ENCODE results near the gene MUCL3. TPM values are rescaled to one million over a fixed set of nuclear protein-coding genes. Genes with fewer than 3 reads are reported as not detected.

The MUCL3 gene, protein sequence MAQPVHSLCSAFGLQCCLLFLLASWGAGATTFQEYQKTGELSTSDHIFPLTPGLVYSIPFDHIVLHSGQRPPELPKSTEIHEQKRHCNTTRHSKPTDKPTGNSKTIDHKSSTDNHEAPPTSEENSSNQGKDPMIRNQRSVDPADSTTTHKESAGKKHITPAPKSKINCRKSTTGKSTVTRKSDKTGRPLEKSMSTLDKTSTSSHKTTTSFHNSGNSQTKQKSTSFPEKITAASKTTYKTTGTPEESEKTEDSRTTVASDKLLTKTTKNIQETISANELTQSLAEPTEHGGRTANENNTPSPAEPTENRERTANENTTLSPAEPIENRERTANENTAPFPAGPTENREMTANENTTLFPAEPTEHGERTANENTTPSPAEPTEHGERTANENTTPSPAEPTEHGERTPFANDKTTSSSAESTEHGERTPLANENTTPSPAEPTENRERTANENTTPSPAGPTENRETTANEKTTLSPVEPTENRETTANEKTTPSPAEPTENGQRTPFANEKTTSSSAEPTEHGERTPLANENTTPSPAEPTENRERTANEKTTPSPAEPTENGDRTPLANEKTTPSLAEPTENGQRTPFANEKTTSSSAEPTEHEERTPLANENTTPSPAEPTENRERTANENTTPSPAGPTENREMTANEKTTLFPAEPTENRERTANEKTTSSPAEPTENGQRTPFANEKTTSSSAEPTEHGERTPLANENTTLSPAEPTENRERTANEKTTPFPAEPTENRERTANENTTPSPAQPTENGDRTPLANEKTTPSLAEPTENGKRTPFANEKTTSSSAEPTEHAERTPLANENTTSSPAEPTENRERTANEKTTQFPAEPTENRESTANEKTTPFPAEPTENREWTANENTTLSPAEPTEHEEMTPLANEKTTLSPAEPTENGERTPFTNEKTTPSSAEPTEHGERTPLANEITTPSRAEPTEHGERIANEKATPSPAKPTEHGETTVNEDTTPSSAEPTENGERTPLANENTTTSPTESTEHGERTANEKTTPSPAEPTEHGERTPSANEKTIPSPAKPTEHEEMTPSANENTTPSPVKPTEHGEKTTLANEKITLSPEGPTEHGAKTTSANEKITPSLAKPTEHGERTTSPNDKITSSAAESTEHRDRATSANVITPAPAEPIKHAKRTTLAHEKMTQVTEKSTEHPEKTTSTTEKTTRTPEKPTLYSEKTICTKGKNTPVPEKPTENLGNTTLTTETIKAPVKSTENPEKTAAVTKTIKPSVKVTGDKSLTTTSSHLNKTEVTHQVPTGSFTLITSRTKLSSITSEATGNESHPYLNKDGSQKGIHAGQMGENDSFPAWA (N-terminal part only)
- under 1 TPM in 1 of 3 donors, not detected in 2; 0.03 TPM for total RNA-seq

DNA sequence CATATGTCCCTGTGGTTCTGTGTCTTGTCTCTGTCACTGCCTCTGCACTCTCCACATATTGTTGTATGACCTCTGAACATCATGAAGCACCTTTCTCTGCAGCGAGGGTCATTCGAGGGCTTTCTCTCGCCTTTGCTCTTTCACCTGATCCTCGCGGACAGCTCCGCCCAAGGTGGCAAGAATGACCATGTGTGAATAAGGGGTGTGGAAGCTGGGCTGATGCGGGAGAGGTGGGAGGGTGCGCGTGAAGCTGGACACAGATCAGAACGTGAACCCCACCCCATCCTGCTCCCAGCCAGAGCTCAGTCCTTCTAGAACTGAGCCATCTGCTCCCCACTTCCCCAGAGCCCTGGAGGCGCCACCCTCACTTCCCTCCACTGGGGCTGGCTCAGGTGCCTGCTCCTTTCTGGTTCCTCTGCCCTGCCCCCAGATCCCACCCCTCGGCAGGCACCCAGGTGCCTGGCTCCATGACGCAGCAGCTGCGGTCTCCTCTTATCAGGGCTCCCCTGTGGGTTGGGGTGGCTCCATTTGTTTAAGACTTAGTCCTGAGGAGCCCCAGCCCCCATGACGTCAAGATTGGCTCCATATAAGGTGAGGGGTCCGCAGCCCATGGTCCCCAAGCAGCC lies at the start of gene MUCL3:
Gene MUCL3, plus strand, starts transcription at position 613 of the 626 bp plus-strand sequence. CDS start 27 bp downstream, outside the sequence.
- H3K4me1 Mint-ChIP-seq (ENCODE audit: low read depth) = no peaks in the 10 kb centered on the region
- ATAC-seq (no peak), DNase-seq (no peak)
- no peak within 1 kb of the TSS for H3K4me3 Mint-ChIP-seq
- no peaks in the 10 kb centered on the region for H3K9me3 Mint-ChIP-seq
- peaks cover 60% of the 10 kb centered on the region for H3K27me3 Mint-ChIP-seq (ENCODE audit: low read depth)
- H3K36me3 Mint-ChIP-seq (ENCODE audit: insufficient read depth) = no peaks in the 10 kb centered on the region

DNA sequence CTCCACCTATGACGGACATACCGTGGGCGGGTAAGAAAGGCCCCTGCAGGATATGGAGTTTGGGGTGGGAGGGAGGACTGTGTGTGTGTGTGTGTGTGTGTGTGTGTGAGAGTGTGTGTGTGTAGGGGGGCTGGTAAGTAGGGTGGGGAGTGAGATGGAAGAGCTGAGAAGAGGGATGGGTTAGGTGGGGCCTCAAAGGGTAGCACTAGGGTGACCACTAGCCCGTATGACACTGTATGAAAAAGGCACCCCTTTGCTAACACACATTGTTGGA lies 49.4 kb upstream of the MUCL3 start:
- peaks cover 4% of the 10 kb centered on the region for H3K4me1 Mint-ChIP-seq (ENCODE audit: low read depth)
- peaks cover 15% of the 10 kb centered on the region for H3K36me3 Mint-ChIP-seq (ENCODE audit: insufficient read depth)
- DNase-seq (no peak), ATAC-seq (no peak)
- no peaks in the 10 kb centered on the region for H3K9me3 Mint-ChIP-seq
- no peaks in the 10 kb centered on the region for H3K27me3 Mint-ChIP-seq (ENCODE audit: low read depth)
- no peak overlapping the region for H3K4me3 Mint-ChIP-seq

DNA sequence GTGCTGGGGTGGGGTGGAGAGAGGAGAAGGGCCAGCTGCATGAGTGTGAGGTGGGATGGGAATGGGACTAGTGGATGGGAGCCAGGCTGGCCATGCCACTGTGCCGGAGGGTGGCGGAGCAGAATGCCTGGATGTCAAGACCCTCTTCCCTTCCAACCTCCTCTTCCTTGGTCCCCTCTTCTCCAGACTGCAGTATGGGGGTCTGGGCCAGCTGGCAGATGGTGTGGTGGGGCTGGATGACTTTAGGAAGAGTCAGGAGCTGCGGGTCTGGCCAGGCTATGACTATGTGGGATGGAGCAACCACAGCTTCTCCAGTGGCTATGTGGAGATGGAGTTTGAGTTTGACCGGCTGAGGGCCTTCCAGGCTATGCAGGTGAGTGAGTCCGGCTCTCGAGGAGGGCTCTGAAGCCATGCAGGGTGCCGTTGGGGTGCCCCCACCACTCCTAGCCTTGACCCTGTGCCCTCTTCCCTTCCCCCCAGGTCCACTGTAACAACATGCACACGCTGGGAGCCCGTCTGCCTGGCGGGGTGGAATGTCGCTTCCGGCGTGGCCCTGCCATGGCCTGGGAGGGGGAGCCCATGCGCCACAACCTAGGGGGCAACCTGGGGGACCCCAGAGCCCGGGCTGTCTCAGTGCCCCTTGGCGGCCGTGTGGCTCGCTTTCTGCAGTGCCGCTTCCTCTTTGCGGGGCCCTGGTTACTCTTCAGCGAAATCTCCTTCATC lies 48.8 kb upstream of the MUCL3 start:
- Mint-ChIP-seq H3K4me1 (ENCODE audit: low read depth) (no peaks in the 10 kb centered on the region), H3K36me3 (ENCODE audit: insufficient read depth) (peaks cover 15% of the 10 kb centered on the region), H3K9me3 (no peaks in the 10 kb centered on the region), H3K4me3 (no peak overlapping the region), H3K27me3 (ENCODE audit: low read depth) (no peaks in the 10 kb centered on the region)
- no peak for ATAC-seq
- no peak for DNase-seq

DNA sequence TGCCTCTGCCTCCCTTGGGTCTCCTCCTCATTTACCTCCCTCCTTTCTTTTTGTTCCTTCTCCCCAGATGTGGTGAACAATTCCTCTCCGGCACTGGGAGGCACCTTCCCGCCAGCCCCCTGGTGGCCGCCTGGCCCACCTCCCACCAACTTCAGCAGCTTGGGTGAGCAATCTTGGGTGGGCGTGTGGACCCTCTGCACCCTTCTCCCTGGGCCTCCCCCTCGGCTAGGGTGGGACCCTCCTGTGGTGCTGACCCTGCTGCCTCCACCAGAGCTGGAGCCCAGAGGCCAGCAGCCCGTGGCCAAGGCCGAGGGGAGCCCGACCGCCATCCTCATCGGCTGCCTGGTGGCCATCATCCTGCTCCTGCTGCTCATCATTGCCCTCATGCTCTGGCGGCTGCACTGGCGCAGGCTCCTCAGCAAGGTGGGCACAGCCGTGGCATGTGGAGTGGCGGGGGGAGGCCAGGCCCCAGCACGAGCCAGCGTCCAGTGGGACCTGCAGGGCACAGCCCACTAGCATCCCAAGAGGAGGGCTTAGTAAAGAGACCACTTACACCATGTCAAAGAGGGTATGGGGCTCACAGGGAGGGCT lies 47.7 kb upstream of the MUCL3 start:
- peaks cover 15% of the 10 kb centered on the region for H3K36me3 Mint-ChIP-seq (ENCODE audit: insufficient read depth)
- no peaks in the 10 kb centered on the region for H3K9me3 Mint-ChIP-seq
- ATAC-seq = no peak
- no peak overlapping the region for H3K4me3 Mint-ChIP-seq
- no peaks in the 10 kb centered on the region for H3K27me3 Mint-ChIP-seq (ENCODE audit: low read depth)
- DNase-seq = no peak
- H3K4me1 Mint-ChIP-seq (ENCODE audit: low read depth) = no peaks in the 10 kb centered on the region

DNA sequence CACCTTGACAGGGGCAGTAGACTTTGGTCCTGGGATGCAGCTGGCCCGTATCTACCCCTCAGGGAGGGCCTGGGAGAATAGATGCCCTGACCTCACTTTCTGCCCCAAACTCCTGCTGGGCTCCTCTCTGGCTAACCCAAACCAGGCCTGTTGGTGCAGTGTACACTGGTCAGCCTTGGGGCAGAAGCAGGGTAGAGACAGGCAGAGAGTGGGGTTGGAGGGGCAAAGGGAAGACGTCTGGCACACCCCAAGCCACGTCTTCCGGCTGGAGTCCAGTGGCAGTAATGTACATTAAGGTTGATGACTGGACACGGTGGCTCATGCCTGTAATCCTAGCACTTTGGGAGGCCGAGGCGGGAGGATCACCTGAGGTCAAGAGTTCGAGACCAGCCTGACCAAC lies 47.1 kb upstream of the MUCL3 start:
- ATAC-seq = no peak
- DNase-seq = no peak
- Mint-ChIP-seq H3K27me3 (ENCODE audit: low read depth) (no peaks in the 10 kb centered on the region), H3K9me3 (no peaks in the 10 kb centered on the region), H3K4me3 (no peak overlapping the region), H3K4me1 (ENCODE audit: low read depth) (no peaks in the 10 kb centered on the region), H3K36me3 (ENCODE audit: insufficient read depth) (peaks cover 21% of the 10 kb centered on the region)

DNA sequence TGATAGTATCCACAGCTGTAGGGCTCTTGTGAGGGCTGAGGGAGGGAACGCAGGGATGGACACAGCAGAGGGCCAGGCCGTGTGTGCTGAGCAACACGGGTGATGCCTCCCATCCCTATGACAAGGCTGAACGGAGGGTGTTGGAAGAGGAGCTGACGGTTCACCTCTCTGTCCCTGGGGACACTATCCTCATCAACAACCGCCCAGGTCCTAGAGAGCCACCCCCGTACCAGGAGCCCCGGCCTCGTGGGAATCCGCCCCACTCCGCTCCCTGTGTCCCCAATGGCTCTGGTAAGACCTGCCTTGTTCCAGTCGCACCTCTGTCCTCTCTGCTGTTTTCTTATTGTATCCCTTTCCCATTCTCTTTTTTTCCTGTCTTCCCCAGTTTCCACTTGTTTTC lies 46.4 kb upstream of the MUCL3 start:
- H3K9me3 Mint-ChIP-seq = no peaks in the 10 kb centered on the region
- H3K36me3 Mint-ChIP-seq (ENCODE audit: insufficient read depth) = peaks cover 23% of the 10 kb centered on the region
- no peak overlapping the region for H3K4me3 Mint-ChIP-seq
- DNase-seq = no peak
- no peaks in the 10 kb centered on the region for H3K4me1 Mint-ChIP-seq (ENCODE audit: low read depth)
- H3K27me3 Mint-ChIP-seq (ENCODE audit: low read depth) = no peaks in the 10 kb centered on the region
- ATAC-seq = no peak

DNA sequence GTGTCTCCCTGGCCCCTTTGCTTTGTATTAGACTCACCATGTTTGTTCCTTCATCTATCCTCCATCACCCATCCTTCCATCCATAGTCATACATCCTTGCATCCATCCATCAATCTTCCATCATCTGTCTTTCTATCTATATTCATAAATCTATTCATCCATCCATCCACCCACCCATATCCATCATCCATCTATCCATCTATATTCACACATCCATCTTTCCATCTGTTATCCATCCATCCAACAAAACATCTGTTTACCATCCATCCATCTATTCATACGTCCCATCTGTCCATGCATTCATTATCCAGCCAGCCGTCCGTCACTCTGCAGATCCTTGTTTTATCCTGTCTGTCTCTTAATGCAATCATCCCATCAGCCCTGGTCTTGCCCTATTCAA lies 45.8 kb upstream of the MUCL3 start:
- no peaks in the 10 kb centered on the region for H3K27me3 Mint-ChIP-seq (ENCODE audit: low read depth)
- ATAC-seq (no peak), DNase-seq (no peak)
- H3K36me3 Mint-ChIP-seq (ENCODE audit: insufficient read depth) = peaks cover 22% of the 10 kb centered on the region
- no peak overlapping the region for H3K4me3 Mint-ChIP-seq
- no peaks in the 10 kb centered on the region for H3K4me1 Mint-ChIP-seq (ENCODE audit: low read depth)
- no peaks in the 10 kb centered on the region for H3K9me3 Mint-ChIP-seq

DNA sequence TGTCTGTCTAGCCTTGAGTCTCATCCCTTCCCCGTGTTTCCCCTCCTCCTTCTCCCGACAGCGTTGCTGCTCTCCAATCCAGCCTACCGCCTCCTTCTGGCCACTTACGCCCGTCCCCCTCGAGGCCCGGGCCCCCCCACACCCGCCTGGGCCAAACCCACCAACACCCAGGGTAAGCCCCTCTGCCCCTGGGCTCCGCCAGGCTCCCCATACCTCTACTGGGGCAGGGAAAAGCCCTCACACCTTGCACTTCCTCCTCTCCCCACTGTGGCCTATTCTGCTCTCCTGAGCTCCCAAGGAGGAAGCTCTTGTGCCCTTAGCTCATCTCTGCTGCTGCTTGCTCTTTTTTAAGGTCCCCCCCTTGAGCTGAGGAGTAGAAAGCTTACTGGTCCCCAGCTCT lies 45.4 kb upstream of the MUCL3 start:
- H3K9me3 Mint-ChIP-seq = no peaks in the 10 kb centered on the region
- peaks cover 18% of the 10 kb centered on the region for H3K36me3 Mint-ChIP-seq (ENCODE audit: insufficient read depth)
- ATAC-seq (no peak), DNase-seq (no peak)
- no peak overlapping the region for H3K4me3 Mint-ChIP-seq
- no peaks in the 10 kb centered on the region for H3K4me1 Mint-ChIP-seq (ENCODE audit: low read depth)
- no peaks in the 10 kb centered on the region for H3K27me3 Mint-ChIP-seq (ENCODE audit: low read depth)

DNA sequence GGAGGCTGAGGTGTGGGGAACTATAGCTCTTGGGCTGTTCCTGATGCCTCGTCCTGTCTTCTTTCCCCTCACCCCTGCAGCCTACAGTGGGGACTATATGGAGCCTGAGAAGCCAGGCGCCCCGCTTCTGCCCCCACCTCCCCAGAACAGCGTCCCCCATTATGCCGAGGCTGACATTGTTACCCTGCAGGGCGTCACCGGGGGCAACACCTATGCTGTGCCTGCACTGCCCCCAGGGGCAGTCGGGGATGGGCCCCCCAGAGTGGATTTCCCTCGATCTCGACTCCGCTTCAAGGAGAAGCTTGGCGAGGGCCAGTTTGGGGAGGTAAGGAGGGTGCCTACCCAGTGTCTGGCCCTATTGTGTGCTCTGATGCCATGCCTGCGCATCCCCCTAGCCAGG lies 44.2 kb upstream of the MUCL3 start:
- H3K4me3 Mint-ChIP-seq = no peak overlapping the region
- H3K4me1 Mint-ChIP-seq (ENCODE audit: low read depth) = no peaks in the 10 kb centered on the region
- ATAC-seq (no peak), DNase-seq (no peak)
- H3K36me3 Mint-ChIP-seq (ENCODE audit: insufficient read depth) = peaks cover 17% of the 10 kb centered on the region
- no peaks in the 10 kb centered on the region for H3K9me3 Mint-ChIP-seq
- H3K27me3 Mint-ChIP-seq (ENCODE audit: low read depth) = no peaks in the 10 kb centered on the region

DNA sequence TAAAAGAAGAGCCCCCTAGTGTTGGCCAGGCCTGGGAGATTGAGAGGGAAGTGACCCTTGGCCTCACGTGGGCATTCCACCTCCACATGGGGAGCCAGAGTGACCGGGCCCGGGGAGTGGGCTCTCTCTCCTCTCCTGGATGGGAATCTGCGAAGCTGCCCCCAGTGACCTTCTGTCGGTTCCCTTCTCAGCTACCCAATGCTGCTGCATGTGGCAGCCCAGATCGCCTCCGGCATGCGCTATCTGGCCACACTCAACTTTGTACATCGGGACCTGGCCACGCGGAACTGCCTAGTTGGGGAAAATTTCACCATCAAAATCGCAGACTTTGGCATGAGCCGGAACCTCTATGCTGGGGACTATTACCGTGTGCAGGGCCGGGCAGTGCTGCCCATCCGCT lies 42.9 kb upstream of the MUCL3 start:
- ATAC-seq (no peak), DNase-seq (no peak)
- Mint-ChIP-seq H3K4me3 (no peak overlapping the region), H3K27me3 (ENCODE audit: low read depth) (no peaks in the 10 kb centered on the region), H3K9me3 (no peaks in the 10 kb centered on the region), H3K36me3 (ENCODE audit: insufficient read depth) (peaks cover 15% of the 10 kb centered on the region), H3K4me1 (ENCODE audit: low read depth) (peaks cover under 1% of the 10 kb centered on the region)

DNA sequence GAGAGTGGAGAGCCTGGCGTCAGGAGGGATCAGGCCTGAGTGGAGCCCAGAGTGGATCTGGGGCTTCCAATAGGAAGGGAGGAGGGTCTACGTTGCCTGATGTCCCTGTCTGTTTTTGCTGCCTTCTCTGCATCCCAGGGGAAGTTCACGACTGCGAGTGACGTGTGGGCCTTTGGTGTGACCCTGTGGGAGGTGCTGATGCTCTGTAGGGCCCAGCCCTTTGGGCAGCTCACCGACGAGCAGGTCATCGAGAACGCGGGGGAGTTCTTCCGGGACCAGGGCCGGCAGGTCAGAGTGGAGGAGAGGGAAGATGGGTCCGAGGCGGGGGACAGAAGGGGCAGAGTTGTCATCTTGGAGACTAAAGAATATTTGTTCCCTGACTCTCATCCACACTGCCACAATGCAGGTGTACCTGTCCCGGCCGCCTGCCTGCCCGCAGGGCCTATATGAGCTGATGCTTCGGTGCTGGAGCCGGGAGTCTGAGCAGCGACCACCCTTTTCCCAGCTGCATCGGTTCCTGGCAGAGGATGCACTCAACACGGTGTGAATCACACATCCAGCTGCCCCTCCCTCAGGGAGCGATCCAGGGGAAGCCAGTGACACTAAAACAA lies 41.9 kb upstream of the MUCL3 start:
- Mint-ChIP-seq H3K4me1 (ENCODE audit: low read depth) (peaks cover 2% of the 10 kb centered on the region), H3K4me3 (no peak overlapping the region), H3K9me3 (no peaks in the 10 kb centered on the region), H3K36me3 (ENCODE audit: insufficient read depth) (peaks cover 15% of the 10 kb centered on the region), H3K27me3 (ENCODE audit: low read depth) (no peaks in the 10 kb centered on the region)
- ATAC-seq (no peak), DNase-seq (no peak)

DNA sequence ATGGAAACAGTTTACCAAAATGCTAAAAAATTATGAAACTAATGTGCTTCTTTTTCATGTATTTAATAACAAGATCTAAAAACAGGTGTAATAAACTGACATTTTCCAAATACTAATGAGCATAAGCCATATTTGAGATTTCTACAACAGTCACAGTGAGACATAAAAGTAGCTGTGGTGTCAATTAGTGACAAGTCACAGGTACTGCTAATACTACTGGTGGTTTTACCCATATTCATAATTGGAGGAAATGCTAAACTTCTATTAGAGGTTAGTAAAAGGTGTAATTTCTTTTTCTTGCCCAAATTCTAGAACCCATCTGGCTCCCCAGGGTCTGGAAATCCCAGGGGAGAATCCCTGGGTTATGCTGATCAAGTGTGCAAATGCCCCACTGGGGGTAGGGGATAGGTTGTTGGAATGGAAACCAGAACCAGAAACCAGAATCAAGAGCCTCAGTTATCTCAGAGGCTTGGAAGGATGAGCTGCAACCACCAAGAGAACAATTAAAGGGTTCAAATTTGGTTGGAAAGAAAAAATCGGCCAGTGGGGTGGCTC lies 39.8 kb upstream of the MUCL3 start:
- Mint-ChIP-seq H3K9me3 (no peaks in the 10 kb centered on the region), H3K36me3 (ENCODE audit: insufficient read depth) (peaks cover 9% of the 10 kb centered on the region), H3K4me1 (ENCODE audit: low read depth) (peaks cover 2% of the 10 kb centered on the region), H3K27me3 (ENCODE audit: low read depth) (no peaks in the 10 kb centered on the region), H3K4me3 (no peak overlapping the region)
- DNase-seq (no peak), ATAC-seq (no peak)

DNA sequence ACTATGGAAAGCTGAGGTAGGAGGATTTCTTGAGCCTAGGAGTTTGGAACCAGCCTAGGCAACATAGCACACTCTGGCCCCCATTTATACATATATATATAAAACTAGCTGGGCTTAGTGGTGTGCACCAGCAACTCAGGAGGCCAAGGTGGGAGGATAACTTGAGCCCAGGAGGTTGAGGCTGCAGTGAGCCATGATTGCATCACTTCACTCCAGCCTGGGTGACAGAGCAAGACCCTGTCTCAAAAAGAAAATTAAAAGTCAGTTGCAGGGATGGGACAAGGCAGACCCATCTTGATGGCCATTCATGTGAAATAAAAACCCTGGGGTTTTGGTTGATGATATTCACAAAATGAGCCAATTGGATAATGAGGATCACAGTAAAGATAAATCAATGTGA lies 39.3 kb upstream of the MUCL3 start:
- DNase-seq (no peak), ATAC-seq (no peak)
- H3K9me3 Mint-ChIP-seq = no peaks in the 10 kb centered on the region
- peaks cover 9% of the 10 kb centered on the region for H3K36me3 Mint-ChIP-seq (ENCODE audit: insufficient read depth)
- H3K4me3 Mint-ChIP-seq = no peak overlapping the region
- peaks cover 2% of the 10 kb centered on the region for H3K4me1 Mint-ChIP-seq (ENCODE audit: low read depth)
- no peaks in the 10 kb centered on the region for H3K27me3 Mint-ChIP-seq (ENCODE audit: low read depth)

Measured in activated T-cell treated with anti-CD3 and anti-CD28 coated beads, Interleukin-2, amount 50 U/mL, for 4 hours (primary cell).